BLaER1 (cell line): Measurements from ENCODE around the gene MAP3K20.

Experiments used
- H3K27ac ChIP-seq: shearing (Covaris generic); formaldehyde crosslinking; 2 replicates; pipeline ENCODE4 v1.8.1; 2022
- H3K27me3 ChIP-seq: shearing (Covaris generic); formaldehyde crosslinking; 2 replicates; pipeline ENCODE4 v1.8.1; 2022
- H3K36me3 ChIP-seq: shearing (Covaris generic); formaldehyde crosslinking; 2 replicates; pipeline ENCODE4 v1.8.1; 2022
- H3K4me1 ChIP-seq: shearing (Covaris generic); formaldehyde crosslinking; 2 replicates; pipeline ENCODE4 v1.8.1; 2022
- H3K4me2 ChIP-seq: shearing (Covaris generic); formaldehyde crosslinking; 2 replicates; pipeline ENCODE4 v1.8.1; 2022
- H3K4me3 ChIP-seq: shearing (Covaris generic); formaldehyde crosslinking; 2 replicates; pipeline ENCODE4 v1.8.1; 2022
- H3K9ac ChIP-seq: shearing (Covaris generic); formaldehyde crosslinking; 2 replicates; pipeline ENCODE4 v1.8.1; 2022
- H3K9me3 ChIP-seq: shearing (Covaris generic); formaldehyde crosslinking; 2 replicates; pipeline ENCODE4 v1.8.1; 2022
- H4K20me1 ChIP-seq: shearing (Covaris generic); formaldehyde crosslinking; 2 replicates; pipeline ENCODE4 v1.8.1; 2022
- Cebpa-rat ChIP-seq: shearing (Covaris generic); IDR thresholded peaks from 2 replicates; pipeline ENCODE4 v1.8.1; 2022

The MAP3K20 gene

GRCh38 chr2:173075781-173076580 lies at the start of gene MAP3K20:
TSS of gene MAP3K20 (plus strand) at chr2:173075846. CDS start at chr2:173091032, 15,186 bp downstream.
- Histone ChIP-seq H3K9ac (peak within 1 kb of the TSS; percentile 95), H3K27ac (peak within 1 kb of the TSS; percentile 94), H3K36me3 (peaks cover 7% of the 10 kb centered on the region; the same call in 1 of the 2 replicates), H4K20me1 (peaks cover 35% of the 10 kb centered on the region), H3K4me3 (peak within 1 kb of the TSS; percentile 95), H3K4me1 (peaks cover 23% of the 10 kb centered on the region), H3K27me3 (no peaks in the 10 kb centered on the region), H3K9me3 (0 out of 2 replicates have a peak, but pooled peaks cover under 1% of the 10 kb centered on the region), H3K4me2 (peak within 1 kb of the TSS; percentile 91)
- TF ChIP-seq Cebpa-rat = no peak

GRCh38 chr2:173026479-173026878 lies 49.2 kb upstream of the MAP3K20 start:
- Histone ChIP-seq H3K4me3 (no peak overlapping the region), H3K27me3 (no peaks in the 10 kb centered on the region), H3K9me3 (peaks cover 8% of the 10 kb centered on the region; the same call in 1 of the 2 replicates), H4K20me1 (no peaks in the 10 kb centered on the region), H3K4me2 (peak overlapping the region; percentile 77), H3K27ac (no peak overlapping the region), H3K36me3 (no peaks in the 10 kb centered on the region), H3K4me1 (peaks cover 53% of the 10 kb centered on the region), H3K9ac (no peak overlapping the region; the same call in 1 of the 2 replicates)
- TF ChIP-seq Cebpa-rat = no peak

- Histone ChIP-seq H3K27me3 (no peaks in the 10 kb centered on the region), H4K20me1 (no peaks in the 10 kb centered on the region), H3K36me3 (no peaks in the 10 kb centered on the region), H3K9ac (no peak overlapping the region), H3K9me3 (peaks cover 8% of the 10 kb centered on the region; the same call in 1 of the 2 replicates), H3K27ac (no peak overlapping the region), H3K4me2 (peak overlapping the region; percentile 68), H3K4me1 (peaks cover 53% of the 10 kb centered on the region), H3K4me3 (no peak overlapping the region)
- TF ChIP-seq Cebpa-rat = no peak
These were observed 48.2 kb upstream of the MAP3K20 start for GRCh38 chr2:173027181-173028128.

- Histone ChIP-seq H3K27me3 (no peaks in the 10 kb centered on the region), H3K4me3 (no peak overlapping the region), H4K20me1 (no peaks in the 10 kb centered on the region), H3K27ac (no peak overlapping the region), H3K36me3 (no peaks in the 10 kb centered on the region), H3K4me1 (peaks cover 53% of the 10 kb centered on the region), H3K4me2 (peak overlapping the region; percentile 68), H3K9me3 (peaks cover 8% of the 10 kb centered on the region; the same call in 1 of the 2 replicates), H3K9ac (no peak overlapping the region)
- TF ChIP-seq Cebpa-rat = no peak
These were observed 47.5 kb upstream of the MAP3K20 start for GRCh38 chr2:173028141-173028540.

- H4K20me1 ChIP-seq = no peaks in the 10 kb centered on the region
- TF ChIP-seq Cebpa-rat = no peak
- H3K27ac ChIP-seq = no peak overlapping the region
- H3K9me3 ChIP-seq = peaks cover 3% of the 10 kb centered on the region; the same call in 1 of the 2 replicates
- no peak overlapping the region; the same call in 1 of the 2 replicates for H3K4me2 ChIP-seq
- H3K9ac ChIP-seq = no peak overlapping the region
- H3K36me3 ChIP-seq = no peaks in the 10 kb centered on the region
- H3K4me3 ChIP-seq = no peak overlapping the region
- peaks cover 53% of the 10 kb centered on the region for H3K4me1 ChIP-seq
- H3K27me3 ChIP-seq = no peaks in the 10 kb centered on the region
These were observed 47.0 kb upstream of the MAP3K20 start for GRCh38 chr2:173028671-173029070.

GRCh38 chr2:173030561-173031490 lies 44.8 kb upstream of the MAP3K20 start:
- Histone ChIP-seq H3K27me3 (no peaks in the 10 kb centered on the region), H3K9ac (no peak overlapping the region), H4K20me1 (no peaks in the 10 kb centered on the region), H3K4me1 (peaks cover 47% of the 10 kb centered on the region), H3K4me3 (no peak overlapping the region), H3K36me3 (no peaks in the 10 kb centered on the region), H3K27ac (no peak overlapping the region), H3K4me2 (peak overlapping the region; percentile 49; the same call in 1 of the 2 replicates), H3K9me3 (no peaks in the 10 kb centered on the region)
- TF ChIP-seq Cebpa-rat = no peak

GRCh38 chr2:173032032-173032431 lies 43.6 kb upstream of the MAP3K20 start:
- Histone ChIP-seq H3K4me3 (no peak overlapping the region), H3K27ac (no peak overlapping the region), H4K20me1 (no peaks in the 10 kb centered on the region), H3K9me3 (no peaks in the 10 kb centered on the region), H3K27me3 (no peaks in the 10 kb centered on the region), H3K36me3 (no peaks in the 10 kb centered on the region), H3K9ac (no peak overlapping the region), H3K4me1 (peaks cover 37% of the 10 kb centered on the region), H3K4me2 (no peak overlapping the region)
- no peak for TF ChIP-seq Cebpa-rat

- no peak overlapping the region for H3K4me3 ChIP-seq
- H3K4me2 ChIP-seq = no peak overlapping the region
- H3K9ac ChIP-seq = no peak overlapping the region
- peaks cover 26% of the 10 kb centered on the region for H3K4me1 ChIP-seq
- no peaks in the 10 kb centered on the region for H3K36me3 ChIP-seq
- no peak for TF ChIP-seq Cebpa-rat
- no peak overlapping the region for H3K27ac ChIP-seq
- no peaks in the 10 kb centered on the region for H3K27me3 ChIP-seq
- no peaks in the 10 kb centered on the region for H4K20me1 ChIP-seq
- H3K9me3 ChIP-seq = no peaks in the 10 kb centered on the region
These were observed 42.6 kb upstream of the MAP3K20 start for GRCh38 chr2:173033084-173033483.

- Histone ChIP-seq H3K4me1 (peaks cover 16% of the 10 kb centered on the region), H3K9ac (no peak overlapping the region), H3K4me3 (no peak overlapping the region), H3K36me3 (no peaks in the 10 kb centered on the region), H3K27ac (no peak overlapping the region), H3K4me2 (no peak overlapping the region), H3K9me3 (no peaks in the 10 kb centered on the region), H4K20me1 (no peaks in the 10 kb centered on the region), H3K27me3 (no peaks in the 10 kb centered on the region)
- TF ChIP-seq Cebpa-rat = no peak
These were observed 41.5 kb upstream of the MAP3K20 start for GRCh38 chr2:173034143-173034542.
